HG03521 (cell line): Measurements from ENCODE around the gene FAM114A1.
"Not testable (repeated sequence)": the region's sequence is repeated elsewhere in the genome, so short reads cannot be mapped to it uniquely, and the experiment has no call there.

Experiments used
- ATAC-seq: cut with Tn5 transposase; IDR thresholded peaks from one replicate; pipeline ENCODE4 v1.9.1; 2021; ENCODE audit warnings: mild to moderate bottlenecking, moderate library complexity; ENCODE audit not compliant: unreplicated experiment

Gene FAM114A1

DNA sequence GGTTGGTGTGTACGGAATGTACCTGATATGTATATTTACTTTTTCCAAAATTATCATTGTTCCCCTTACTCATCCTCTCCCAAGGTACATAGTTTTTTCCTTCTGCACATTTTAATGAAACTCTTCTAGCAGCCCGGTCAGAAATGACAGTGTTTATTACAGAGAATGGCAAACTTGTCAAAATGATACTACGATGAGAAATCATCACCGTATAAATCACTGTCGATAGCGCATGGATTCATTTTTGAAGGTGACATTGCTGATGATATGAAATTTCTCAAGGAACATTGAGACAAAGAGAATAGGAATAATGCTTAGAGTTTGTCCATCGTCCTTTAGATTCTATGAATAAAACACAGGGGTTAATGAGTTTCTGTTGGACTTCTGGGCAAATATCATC lies 30.6 kb downstream of the FAM114A1 start:
- no peak for ATAC-seq

DNA sequence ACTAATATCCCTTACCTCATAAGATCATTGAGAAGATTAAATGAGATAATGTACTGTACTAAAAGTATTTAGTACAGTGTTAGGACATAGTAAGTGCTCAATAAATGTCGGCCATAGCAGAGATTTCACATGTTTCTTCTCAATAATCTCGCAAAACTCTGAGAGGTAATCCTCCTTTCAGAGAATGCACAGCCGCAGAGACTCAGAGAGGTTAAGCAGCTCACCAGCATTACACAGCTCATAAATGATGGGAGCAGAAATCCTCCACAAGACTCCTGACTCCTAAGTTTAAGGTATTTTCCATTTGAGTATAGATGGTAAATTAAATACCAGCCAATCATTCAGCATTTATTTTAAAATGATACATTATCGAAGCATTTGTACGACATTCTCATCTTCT lies 34.6 kb downstream of the FAM114A1 start:
- no peak for ATAC-seq

DNA sequence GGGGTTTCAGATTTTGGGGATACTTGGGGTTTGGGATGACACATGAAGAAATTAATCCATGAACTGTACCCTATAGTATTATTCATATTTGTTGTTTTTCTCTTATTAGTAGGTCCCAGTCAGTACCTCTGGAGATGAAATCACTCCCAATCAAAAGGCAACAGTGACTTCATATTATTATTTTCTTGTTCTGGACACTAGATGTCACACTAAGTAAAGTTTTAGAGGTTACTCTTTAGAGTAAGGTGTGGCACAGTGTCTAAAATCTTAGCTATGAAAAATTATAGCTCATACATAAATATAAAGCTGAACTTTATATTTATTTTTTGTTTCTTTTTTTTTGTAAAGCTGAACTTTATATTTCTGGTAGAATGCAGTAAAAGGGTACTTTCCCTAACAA lies 35.1 kb downstream of the FAM114A1 start:
- ATAC-seq, result no peak

DNA sequence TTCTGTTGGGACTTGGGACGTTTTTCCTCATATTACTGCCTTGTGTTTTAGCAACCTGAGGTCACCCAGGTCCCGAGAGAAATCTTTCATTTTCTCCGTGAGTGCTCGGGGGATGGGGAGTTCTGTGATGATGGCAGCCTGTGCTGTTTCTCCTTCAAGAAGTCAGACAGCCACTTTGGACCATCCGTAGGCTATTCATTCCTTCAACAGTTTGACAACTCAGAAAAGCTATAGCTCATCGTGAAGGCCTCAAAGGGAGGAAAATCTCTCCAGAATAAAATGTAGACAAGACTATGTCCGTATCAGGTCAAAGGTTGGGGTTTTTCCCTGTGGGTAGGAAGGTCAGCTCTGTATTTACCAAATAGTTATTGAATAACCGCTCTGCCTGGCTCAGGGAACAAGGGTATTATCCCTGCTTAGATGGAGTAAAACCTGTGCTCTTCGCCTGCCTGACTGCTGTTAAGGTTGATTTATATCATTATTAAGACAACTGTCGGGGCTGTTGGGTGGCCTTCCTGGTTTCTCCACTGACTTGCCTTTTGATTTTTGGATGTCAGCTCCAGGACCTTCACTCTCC lies 36.6 kb downstream of the FAM114A1 start:
- ATAC-seq, result no peak

DNA sequence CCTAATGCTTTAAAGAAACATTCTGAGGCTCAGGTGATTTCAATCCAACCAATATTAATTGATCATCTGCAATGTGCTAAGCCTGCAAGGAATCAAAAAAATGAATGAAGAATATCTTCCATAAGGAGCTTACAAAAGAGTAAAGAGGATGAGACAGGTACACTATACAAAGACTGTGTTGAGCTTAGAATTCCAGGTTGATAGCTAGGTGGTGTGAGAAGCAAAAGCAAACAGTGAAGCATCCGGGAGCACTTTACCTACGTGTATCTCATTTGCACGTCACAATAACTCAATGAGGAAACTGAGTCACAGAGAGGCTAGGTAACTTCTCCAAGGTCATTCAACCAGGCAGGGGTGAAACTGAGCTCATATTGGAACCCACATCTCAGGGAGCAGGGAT lies 37.1 kb downstream of the FAM114A1 start:
- ATAC-seq, result no peak

DNA sequence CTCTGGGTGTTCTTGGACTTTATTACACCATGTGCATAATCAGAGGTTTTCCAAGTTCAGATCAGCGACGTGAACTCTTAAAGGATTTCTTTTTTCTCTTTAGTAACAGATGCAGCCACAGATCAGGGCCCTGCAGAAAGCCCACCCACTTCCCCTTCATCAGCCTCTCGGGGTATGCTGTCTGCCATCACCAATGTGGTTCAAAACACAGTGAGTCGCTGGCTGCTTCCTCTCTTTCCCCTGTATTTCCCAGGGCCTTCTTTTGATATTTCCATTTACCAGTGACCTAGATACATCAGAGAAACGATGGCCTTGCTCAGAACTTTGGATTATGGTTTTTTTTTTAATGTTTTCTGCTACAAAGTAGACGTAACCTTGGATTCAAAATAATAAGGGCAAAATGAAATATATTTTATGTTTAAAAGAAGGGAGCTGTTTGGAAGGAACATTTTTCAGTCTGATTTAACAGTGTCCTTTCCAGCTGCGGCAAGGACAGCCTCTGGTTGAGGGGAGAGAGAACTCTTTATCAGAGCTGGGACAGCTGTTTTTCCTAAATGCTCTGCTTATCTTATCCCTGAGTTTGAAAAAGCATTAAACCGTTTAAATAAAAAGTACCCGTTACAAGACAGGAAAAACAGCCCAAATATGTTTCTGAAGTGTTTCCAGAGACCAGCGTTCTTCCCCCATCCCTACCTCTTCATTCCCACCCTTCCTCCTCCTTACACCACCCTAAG lies 38.2 kb downstream of the FAM114A1 start:
- no peak for ATAC-seq

DNA sequence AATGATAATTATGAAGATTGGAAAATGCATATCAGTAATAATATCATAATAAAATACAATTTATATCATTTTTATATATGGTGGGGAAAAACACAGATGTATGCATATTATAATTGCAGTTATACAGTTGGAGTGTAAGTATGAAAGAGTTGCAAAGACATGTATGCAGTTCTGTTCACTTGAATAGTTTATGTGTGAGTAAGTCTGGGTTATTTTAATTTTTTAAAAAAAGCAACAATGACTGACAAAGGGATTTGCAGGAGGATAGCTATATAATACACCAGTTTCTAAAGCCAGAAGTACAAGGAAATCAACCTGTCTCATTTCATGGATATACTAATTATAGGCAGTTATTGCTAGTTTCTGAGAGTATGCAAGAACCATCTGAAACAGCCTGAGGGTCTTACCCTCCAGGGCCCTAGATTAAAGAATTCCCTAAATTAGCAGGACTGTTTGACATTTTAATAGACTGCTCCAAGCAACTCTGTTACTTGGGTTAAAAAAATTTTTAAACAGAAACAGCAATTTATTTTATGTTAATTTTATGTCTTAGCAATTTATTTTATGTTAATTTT lies 40.2 kb downstream of the FAM114A1 start:
- no peak for ATAC-seq

DNA sequence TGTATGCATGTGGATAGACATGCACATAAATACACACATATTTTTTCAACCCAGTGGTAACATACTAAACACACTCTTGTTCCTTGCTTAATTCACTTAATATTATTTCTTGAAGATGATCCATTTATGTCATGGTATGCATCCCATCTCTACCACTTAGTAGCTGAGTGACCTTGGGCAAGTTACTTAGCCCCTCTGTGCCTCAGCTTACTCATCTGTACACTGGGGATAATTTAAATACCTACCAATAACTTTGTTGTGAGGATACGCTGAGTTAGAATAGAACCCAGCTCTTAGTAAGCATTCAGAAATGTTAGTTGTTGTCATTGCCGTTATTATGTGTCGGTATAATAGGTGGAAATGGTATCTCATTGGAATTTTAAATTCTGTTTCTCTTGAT lies 41.4 kb downstream of the FAM114A1 start:
- ATAC-seq, result no peak

DNA sequence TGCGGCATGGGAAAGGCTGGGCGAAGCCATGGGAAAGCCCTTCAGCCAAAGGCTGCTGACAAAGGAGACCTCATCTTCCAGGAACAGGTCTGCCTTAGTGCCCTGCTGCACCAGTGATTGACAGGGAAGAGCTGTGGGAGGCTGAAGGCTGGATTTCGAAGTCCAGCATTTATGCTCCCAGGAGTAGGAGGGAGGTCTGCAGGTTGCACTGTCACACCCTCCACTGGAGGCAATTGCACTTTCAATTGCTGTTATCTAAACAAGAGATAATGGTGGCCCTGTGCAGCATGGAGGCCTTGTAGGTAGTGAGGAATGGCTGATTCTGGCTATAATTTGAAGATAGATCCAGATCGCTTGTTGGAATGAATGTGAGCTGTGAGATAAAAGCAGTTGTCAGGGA lies 43.7 kb downstream of the FAM114A1 start:
- no peak for ATAC-seq

DNA sequence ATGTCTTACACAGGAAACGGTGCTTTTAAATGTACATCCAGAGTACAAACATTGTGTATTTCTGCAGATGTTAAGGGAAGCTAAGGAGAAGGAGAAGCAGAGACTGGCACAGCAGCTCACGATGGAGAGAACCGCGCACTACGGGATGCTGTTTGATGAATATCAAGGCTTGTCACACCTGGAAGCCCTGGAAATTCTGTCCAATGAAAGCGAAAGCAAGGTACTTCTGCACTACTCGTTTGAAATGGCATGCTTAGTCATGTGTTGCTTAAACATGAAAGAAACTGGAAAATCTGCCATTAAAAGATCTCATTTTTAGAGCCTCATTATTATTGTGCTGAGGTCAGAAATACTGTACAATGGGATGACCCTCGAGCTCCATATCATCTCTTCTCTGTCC lies 47.2 kb downstream of the FAM114A1 start:
- no peak for ATAC-seq

DNA sequence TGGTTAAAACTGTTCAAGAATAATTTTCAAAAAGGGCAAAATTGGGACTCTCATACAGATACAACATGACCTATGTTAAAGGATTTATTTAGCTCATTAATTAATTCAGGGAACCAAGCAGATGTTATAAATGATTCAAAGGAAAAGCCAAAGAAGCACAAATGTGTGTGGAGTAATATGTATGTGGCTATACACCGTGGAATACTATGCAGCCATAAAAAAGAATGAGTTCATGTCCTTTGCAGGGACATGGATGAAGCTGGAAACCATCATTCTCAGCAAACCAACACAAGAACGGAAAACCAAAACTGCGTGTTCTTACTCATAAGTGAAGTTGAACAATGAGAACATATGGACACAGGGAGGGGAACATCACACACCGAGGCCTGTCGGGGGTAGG lies 48.7 kb downstream of the FAM114A1 start:
- not testable (repeated sequence) for ATAC-seq

DNA sequence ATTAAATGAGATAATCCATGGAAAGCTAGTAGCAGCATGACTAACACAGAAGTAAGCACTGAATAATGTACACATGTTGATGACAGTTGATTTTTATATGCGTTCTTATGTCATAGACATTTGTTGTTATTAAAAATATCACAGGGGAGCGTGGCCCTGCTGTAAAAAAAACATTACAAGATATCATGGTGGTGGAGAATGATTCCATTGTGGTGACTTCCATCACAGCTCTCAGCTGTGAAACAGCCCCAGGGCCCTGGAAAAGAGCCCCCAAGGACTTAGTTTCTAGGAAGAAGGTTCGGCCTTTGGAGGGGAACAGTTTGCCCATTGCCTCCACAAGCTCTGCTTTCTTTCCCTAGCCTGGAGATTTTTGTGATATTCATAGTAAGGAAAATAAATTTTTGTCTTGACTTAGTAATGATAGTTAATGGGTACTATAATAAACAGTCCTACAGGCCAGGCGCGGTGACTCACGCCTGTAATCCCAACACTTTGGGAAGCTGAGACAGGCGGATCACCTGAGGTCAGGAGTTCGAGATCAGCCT lies 49.9 kb downstream of the FAM114A1 start:
- ATAC-seq, result no peak

DNA sequence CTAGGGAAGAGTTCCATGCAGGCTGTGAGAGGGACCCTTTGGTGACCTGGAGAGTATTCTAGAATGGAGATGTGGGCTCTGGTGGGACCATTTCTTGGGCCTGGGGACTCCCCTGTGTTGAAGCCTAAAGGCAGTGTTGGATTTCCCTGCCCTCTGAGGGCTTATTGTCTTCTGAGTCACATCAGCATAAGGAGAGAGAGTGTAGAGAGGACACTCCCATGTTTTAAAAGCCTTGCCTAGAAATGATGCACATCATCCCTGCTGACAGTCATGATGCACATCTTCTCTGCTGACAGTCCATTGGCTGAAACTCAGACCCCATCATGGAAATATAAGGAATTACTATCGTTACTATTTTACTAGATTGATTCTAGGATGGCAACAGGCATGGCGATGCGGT lies 51.9 kb downstream of the FAM114A1 start:
- ATAC-seq, result no peak

DNA sequence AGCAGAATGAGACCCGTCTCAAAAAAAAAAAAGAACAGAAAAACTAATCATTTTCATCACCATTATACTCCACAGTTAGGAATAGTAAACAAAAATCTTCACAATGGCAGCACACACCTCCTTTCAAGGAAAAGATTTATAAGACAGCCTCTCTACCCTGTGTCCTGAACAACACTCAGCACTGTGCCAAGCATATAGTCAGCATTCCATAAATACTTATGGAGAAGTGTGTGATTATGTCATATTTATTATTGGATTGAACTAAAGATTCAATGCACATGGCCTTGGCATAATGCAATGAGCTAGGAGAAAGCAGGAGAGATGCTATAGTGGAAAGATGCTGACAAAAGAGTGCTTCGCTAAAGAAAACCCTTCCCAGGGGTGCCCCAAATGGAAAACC lies 52.6 kb downstream of the FAM114A1 start:
- no peak for ATAC-seq

DNA sequence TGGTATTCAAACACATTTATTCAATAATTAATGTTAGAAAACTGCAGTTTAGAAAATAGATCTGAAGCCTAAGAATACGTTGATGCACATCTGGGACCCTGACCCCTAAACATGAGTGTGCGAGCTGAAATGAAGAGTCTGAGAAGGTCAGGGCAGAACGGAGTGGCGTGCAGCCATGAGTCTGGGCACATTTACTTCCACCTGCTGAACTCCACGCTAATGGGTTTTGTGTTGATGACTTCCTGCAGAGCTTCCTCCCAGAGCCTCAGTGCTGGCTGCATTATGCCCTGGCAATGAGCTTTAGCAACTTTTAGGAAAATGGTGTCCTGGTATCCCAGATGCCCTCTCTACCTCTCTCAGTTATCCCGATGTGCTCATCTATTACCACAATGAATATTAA lies 53.1 kb downstream of the FAM114A1 start:
- no peak for ATAC-seq

DNA sequence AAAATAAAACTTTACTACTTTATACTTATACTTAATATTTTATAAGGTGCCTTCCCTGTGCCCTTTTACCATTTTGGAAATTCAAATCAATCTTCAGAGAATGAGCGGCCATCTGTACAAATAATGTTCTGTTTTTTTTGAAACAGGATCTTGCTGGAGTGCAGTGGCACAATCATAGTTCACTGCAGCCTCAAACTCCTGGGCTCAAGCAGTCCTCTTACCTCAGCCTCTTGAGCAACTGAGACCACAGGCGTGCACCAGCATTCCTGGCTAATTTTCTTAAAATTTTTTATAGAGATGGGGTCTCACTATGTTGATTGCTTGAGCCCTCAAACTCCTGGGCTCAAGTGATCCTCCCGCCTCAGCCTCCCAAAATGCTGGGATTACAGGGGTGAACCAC lies 53.5 kb downstream of the FAM114A1 start:
- ATAC-seq, result no peak

DNA sequence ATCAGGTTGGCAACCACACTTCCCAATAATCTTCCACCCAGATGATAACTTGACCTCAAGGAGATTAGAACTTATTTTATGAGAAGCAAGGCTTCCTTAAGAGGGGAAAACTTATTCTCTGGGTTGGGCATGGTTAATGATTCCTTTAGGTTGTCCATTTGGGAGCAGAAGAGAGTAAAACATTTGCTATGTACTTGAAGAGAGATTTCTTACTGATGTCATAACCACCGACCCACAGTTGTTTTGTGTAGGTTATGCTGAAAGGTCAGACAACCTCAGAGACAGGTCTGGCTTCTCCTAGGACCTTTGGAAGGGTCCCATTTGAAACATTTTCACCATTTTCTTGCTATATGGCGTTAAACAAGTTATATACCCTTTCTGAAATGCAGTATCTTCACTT lies 56.1 kb downstream of the FAM114A1 start:
- no peak for ATAC-seq

DNA sequence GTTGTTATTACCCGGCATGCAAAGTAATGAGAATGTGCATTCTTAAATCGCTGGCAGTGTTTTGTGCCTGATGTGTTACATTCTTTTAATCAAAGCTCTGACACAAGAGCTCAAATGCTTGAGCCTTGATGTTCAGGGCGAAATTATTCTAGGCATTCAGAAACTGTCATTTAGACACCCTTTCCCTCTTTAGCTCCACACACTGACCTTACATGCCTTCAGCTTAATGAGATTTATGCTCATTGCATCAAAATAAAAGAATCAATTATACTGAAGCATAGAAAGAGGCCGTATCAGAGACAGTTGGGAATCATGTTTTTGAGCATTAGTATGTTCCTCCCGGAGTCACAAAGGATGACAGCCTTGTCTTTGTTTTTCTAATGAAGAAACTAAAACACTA lies 56.7 kb downstream of the FAM114A1 start:
- no peak for ATAC-seq

DNA sequence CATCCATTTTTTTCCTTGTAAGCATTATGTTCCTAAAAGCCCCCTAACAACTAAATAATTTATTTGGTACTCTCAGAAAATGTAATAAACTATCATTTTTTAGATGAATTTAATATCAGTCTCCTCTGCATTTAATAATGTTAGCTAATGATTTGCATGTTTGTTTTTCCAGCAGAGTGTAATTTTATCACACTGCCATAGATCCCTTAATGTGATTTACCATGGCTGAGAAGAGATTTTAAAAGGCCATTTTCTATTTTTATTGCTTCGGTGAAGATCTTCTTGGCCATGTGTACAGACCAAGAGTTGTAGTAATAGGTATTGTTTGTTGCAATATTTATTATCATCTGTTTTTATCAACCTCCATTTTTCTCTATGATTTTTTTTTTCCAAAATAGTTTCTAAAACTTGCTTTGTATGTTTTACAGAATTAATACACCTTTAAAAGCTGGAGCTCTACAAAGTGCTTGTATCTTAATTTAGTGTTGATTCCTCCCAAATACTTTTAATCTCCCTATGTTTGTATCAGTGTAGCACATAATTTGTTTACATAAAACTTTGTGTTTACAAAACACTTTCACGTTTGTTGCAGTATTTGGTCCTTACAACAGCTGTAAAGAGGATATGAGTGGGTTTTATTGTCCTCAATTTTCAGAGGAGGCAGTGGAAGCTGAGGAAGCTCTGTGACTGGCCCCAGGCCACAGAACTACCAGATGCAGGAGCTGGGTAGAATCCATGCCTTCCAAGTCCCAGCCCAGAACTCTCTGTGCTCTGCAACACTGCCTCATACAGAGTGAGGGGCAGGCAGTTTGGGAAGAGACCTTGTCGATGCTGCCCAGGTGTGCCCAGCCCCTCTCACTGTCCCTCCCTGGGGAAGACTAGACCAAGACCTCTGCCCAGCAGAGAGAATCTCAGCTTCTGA lies 58.1 kb downstream of the FAM114A1 start:
- ATAC-seq, result no peak

DNA sequence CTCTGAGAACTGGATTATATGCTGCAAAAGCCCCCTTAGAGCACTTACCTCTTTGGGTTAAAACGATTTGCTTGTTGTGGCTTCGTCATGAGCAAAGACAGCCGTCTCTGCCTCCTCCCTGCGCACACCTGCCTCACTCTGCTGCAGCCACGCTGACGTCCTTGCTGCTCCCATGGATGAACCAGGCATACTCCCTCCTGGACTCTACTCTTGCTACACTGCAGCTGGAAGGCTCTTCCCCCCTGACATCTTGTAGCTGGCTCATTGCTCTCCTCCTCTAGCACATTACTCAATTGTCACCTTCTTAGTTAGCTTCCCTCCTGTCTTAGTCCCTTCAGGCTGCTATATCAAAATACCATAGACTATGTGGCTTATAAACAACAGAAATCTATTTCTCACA lies 59.3 kb downstream of the FAM114A1 start:
- ATAC-seq, result no peak

DNA sequence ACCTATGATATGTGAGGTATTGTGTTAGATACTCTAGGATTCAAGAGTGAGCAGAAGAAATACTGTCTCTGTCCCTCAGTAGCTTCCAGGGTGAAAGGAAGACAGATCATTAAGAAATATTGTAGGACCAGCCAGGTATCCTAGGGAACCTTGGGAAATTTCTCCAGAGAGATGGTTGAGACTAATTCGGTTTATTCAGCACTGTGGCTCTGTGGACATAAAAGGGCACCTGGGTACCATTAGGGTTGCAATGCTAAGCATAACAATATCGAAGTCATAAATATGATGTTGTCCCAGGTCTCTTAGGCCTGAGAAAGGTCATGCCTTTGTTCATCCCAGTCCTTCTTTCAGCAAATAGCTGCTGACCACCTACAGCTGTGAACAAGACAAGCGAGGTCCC lies 61.0 kb downstream of the FAM114A1 start:
- ATAC-seq, result no peak
